Gastroesophageal sphincter (tissue), 3 donors: ENCODE data around the gene ERVK3-1.

Experiments
- EP300 ChIP-seq: sonication (generic); formaldehyde crosslinking; IDR thresholded peaks from one replicate; pipeline ENCODE4 v1.6.1; 2017; ENCODE audit warnings: antibody characterized with exemption, mild to moderate bottlenecking
- POLR2A ChIP-seq, 2 donors: fragments of 450-650 bp; IDR thresholded peaks; one replicate each; pipeline ENCODE4 v1.6.1; 2017; ENCODE audit warnings: antibody characterized with exemption in 2 of 2, mild to moderate bottlenecking in 2 of 2, moderate library complexity in 1 of 2
- TF ChIP-seq, protein P1 (sequence below), 4 experiments: fragments of 200-600 bp in 2 of 4; fragments of 450-650 bp in 2 of 4; sonication (generic) in 1 of 4; IDR thresholded peaks; one replicate each; pipeline ENCODE4 v1.5.1; 2017 to 2019; ENCODE audit warnings: antibody characterized with exemption in 4 of 4, mild to moderate bottlenecking in 2 of 4, moderate library complexity in 2 of 4

DNA sequence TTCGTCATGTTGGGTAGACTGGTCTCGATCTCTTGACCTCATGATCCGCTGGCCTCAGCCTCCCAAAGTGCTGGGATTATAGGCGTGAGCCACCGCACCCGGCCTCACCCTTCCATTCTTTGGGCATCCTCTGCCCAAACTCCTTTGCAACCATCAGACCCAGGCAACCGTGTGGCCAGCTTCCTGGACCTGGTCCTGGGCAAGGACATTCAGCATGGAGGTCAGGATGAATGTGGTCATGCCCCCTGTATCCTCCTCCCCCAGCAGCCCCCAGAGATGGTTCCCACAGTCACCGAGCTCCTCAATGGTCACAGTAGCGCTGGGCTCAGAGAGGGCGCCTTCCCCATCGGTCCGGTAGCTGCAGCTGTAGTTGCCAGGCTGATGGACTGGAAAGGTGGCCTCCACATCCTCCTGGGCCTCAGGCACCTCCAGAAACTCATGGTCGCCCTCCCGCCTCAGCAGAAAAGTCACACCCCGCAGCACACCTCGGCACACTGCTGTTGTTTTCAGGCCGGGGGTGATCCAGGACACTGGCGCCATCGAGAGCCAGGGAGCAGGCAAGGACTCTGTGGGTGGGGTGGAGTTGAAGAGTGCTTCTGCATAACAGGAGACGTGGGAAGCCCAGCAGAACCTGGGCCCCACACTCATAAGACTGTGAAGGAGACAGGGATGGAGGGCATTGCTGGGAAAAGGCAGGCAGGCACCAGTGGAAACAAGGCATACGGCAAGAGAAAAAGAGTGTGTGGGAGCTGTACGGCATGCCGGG lies 47.0 kb downstream of the ERVK3-1 start:
- TF ChIP-seq POLR2A (IDR thresholded peaks at IDR 0.05), result no peak
- TF ChIP-seq, protein P1, sequence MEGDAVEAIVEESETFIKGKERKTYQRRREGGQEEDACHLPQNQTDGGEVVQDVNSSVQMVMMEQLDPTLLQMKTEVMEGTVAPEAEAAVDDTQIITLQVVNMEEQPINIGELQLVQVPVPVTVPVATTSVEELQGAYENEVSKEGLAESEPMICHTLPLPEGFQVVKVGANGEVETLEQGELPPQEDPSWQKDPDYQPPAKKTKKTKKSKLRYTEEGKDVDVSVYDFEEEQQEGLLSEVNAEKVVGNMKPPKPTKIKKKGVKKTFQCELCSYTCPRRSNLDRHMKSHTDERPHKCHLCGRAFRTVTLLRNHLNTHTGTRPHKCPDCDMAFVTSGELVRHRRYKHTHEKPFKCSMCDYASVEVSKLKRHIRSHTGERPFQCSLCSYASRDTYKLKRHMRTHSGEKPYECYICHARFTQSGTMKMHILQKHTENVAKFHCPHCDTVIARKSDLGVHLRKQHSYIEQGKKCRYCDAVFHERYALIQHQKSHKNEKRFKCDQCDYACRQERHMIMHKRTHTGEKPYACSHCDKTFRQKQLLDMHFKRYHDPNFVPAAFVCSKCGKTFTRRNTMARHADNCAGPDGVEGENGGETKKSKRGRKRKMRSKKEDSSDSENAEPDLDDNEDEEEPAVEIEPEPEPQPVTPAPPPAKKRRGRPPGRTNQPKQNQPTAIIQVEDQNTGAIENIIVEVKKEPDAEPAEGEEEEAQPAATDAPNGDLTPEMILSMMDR (IDR thresholded peaks at IDR 0.05), result no peak
- TF ChIP-seq EP300, result no peak
